Gastrocnemius medialis (tissue), 4 donors: Measurements from ENCODE around the gene PLA2G2F.

Experiments used
- POLR2A ChIP-seq, 2 donors: fragments of 450-650 bp; IDR thresholded peaks; one replicate each; pipeline ENCODE4 v1.6.1; 2017; ENCODE audit warnings: antibody characterized with exemption in 2 of 2, mild to moderate bottlenecking in 2 of 2, moderate library complexity in 2 of 2
- TF ChIP-seq, protein P1 (sequence below), 5 experiments: fragments of 450-650 bp in 3 of 5; fragments of 200-600 bp in 2 of 5; sonication (generic) in 2 of 5; IDR thresholded peaks in 4 of 5; conservative IDR thresholded peaks in 1 of 5; 1 replicate in 4 of 5; 2 replicates in 1 of 5; pipeline ENCODE4 v1.5.1; 2016 to 2019; ENCODE audit warnings: antibody characterized with exemption in 5 of 5, mild to moderate bottlenecking in 3 of 5, moderate library complexity in 3 of 5

GRCh38 chr1:20199840-20200239 is 60.7 kb downstream of the PLA2G2F start:
- TF ChIP-seq, protein P1, sequence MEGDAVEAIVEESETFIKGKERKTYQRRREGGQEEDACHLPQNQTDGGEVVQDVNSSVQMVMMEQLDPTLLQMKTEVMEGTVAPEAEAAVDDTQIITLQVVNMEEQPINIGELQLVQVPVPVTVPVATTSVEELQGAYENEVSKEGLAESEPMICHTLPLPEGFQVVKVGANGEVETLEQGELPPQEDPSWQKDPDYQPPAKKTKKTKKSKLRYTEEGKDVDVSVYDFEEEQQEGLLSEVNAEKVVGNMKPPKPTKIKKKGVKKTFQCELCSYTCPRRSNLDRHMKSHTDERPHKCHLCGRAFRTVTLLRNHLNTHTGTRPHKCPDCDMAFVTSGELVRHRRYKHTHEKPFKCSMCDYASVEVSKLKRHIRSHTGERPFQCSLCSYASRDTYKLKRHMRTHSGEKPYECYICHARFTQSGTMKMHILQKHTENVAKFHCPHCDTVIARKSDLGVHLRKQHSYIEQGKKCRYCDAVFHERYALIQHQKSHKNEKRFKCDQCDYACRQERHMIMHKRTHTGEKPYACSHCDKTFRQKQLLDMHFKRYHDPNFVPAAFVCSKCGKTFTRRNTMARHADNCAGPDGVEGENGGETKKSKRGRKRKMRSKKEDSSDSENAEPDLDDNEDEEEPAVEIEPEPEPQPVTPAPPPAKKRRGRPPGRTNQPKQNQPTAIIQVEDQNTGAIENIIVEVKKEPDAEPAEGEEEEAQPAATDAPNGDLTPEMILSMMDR (IDR thresholded peaks at IDR 0.05 in 4 of 5, conservative IDR thresholded peaks at IDR 0.05 in 1 of 5), result no peak
- no peak for TF ChIP-seq POLR2A (IDR thresholded peaks at IDR 0.05)
